Activated CD8-positive, alpha-beta memory T cell treated with anti-CD3 and anti-CD28 coated beads, Interleukin-2, amount 10 ng/mL, durations not matched to agents 7 days and 5 days (primary cell): ENCODE measurements around the gene PNKD. TPM values are rescaled to one million over a fixed set of nuclear protein-coding genes. Genes with fewer than 3 reads are reported as not detected.

Experiments
- ATAC-seq: fragments of 150-1000 bp; cut with Tn5 transposase; one replicate; pipeline ENCODE4 v1.10.0; 2021; ENCODE audit warnings: moderate library complexity
- CTCF ChIA-PET: fragments of 350-600 bp; sonication (Branson Sonifier 250); formaldehyde crosslinking; loops from one replicate; lab custom pipeline; 2021; ENCODE audit warnings: antibody characterized with exemption; lab: Charles Lee
- DNase-seq: peaks from one replicate; pipeline ENCODE4 v3.0.0-alpha.2; 2020
- H3K27ac Mint-ChIP-seq: one replicate; pipeline ENCODE4 v1.8.0; 2021; ENCODE audit warnings: mild to moderate bottlenecking, mixed read lengths
- H3K27me3 Mint-ChIP-seq: one replicate; pipeline ENCODE4 v1.8.0; 2021; ENCODE audit warnings: mixed read lengths
- H3K36me3 Mint-ChIP-seq: one replicate; pipeline ENCODE4 v1.8.0; 2021; ENCODE audit warnings: mild to moderate bottlenecking, mixed read lengths
- H3K4me1 Mint-ChIP-seq: one replicate; pipeline ENCODE4 v1.8.0; 2021; ENCODE audit warnings: mixed read lengths
- H3K4me3 Mint-ChIP-seq: one replicate; pipeline ENCODE4 v1.8.0; 2021; ENCODE audit warnings: mild to moderate bottlenecking, moderate library complexity, mixed read lengths
- H3K9me3 Mint-ChIP-seq: one replicate; pipeline ENCODE4 v1.8.0; 2022; ENCODE audit warnings: low read depth, mixed read lengths
- total RNA-seq, 2 experiments: library from RNA; stranded (reverse); gene quantifications; one replicate each; pipeline ENCODE4 v1.2.3, GENCODE V29; 2021

Gene PNKD
- total RNA-seq, 2 experiments from 2014 or later = 37.6 to 40.7 TPM

DNA sequence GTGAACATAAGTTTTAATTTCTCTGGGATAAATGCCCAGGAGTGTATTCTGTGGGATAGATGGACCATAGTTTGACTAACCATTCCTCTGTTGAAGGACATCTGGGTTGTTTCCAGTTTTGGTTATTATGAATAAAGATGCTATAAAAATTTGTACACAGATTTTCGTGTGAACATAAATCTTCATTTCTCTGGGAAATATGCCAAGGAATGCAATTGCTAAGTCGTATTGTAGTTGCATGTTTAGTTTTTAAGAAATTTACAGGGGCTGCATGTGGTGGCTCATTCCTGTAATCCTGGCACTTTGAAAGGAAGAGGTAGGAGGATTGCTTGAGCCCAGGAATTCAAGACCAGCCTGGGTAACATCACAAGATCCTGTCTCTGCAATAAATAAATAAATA lies 104.9 kb downstream of the PNKD start:
- Mint-ChIP-seq H3K4me1 (no peaks in the 10 kb centered on the region), H3K9me3 (no peaks in the 10 kb centered on the region), H3K27ac (no peak overlapping the region), H3K27me3 (peaks cover 6% of the 10 kb centered on the region), H3K36me3 (no peaks in the 10 kb centered on the region), H3K4me3 (no peak overlapping the region)
- ATAC-seq (no peak), DNase-seq (no peak)
- CTCF ChIA-PET = interaction anchor here (0.7 to 0.9 kb wide), 2 partner anchors 28 to 76 kb away, joined by 3 read pairs; no protein-coding TSS in a partner anchor

DNA sequence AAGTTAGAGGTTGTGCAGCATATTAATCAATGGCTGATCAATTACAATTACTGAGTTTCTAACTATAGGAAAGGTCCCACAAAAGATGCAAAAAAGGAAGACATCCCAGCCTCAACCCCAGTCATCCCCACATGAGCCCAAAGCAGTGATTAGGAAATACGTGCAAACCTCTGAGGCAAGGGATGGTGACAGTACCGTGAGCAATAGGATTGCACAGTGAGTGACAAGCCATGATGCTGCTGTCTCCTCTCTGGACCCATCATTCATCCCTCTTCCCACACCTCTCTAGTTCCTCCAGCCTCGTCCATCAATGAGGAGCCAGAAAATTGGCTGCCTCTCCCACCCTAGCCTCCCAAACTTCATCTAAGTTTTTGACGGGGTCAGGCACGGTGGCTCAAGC lies 107.7 kb downstream of the PNKD start:
- CTCF ChIA-PET = no interaction called here
- Mint-ChIP-seq H3K4me3 (no peak overlapping the region), H3K4me1 (no peaks in the 10 kb centered on the region), H3K27me3 (peaks cover 6% of the 10 kb centered on the region), H3K9me3 (no peaks in the 10 kb centered on the region), H3K27ac (no peak overlapping the region), H3K36me3 (no peaks in the 10 kb centered on the region)
- ATAC-seq = no peak
- DNase-seq = no peak

DNA sequence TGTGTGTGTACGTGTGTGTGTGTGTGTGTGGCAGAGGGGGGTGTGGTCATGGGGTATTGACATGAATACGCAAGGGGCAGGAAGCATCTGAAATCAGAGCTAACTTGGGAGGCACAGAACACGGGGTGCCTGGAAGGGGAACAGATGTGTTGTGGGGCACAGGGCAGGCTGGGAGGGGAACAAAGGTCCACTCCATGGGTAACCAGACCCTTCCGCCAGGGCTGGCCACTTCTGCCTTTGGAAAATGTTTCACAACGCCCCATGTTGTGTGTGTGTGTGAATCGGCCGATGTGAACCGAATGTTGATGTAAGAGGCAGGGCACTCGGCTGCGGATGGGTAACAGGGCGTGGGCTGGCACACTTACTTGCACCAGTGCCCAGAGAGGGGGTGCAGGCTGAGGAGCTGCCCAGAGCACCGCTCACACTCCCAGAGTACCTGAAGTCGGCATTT lies 111.6 kb downstream of the PNKD start, which contains the start of gene SLC11A1:
TSS of gene SLC11A1 (plus strand) at position 358 of the 451 bp plus-strand sequence. CDS start 96 bp downstream, outside the sequence.
- Mint-ChIP-seq H3K4me3 (no peak within 1 kb of the TSS), H3K9me3 (no peaks in the 10 kb centered on the region), H3K36me3 (no peaks in the 10 kb centered on the region), H3K27me3 (peaks cover 10% of the 10 kb centered on the region), H3K4me1 (no peaks in the 10 kb centered on the region), H3K27ac (no peak within 1 kb of the TSS)
- ATAC-seq = no peak
- no peak for DNase-seq
- CTCF ChIA-PET = no interaction called here

DNA sequence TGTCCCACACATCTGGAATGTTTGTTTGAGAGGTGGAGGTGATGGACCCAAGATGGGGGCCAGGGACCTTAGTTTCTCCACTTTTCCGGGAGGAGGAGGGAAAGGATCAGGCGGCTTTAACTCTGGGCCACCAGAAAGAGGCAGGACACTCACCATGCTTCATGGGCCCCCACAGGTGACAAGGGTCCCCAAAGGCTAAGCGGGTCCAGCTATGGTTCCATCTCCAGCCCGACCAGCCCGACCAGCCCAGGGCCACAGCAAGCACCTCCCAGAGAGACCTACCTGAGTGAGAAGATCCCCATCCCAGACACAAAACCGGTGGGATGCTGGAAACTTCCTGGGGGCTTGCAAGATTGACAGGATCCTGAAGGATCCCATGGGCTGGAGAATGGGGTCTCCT lies 112.5 kb downstream of the PNKD start:
- DNase-seq = no peak
- H3K36me3 Mint-ChIP-seq = no peaks in the 10 kb centered on the region
- CTCF ChIA-PET = interaction anchor here (1.4 kb wide), 1 partner anchor 112 kb away, joined by 4 read pairs; no protein-coding TSS in a partner anchor
- H3K9me3 Mint-ChIP-seq = no peaks in the 10 kb centered on the region
- H3K4me1 Mint-ChIP-seq = no peaks in the 10 kb centered on the region
- no peak overlapping the region for H3K4me3 Mint-ChIP-seq
- H3K27me3 Mint-ChIP-seq = peaks cover 15% of the 10 kb centered on the region
- no peak for ATAC-seq
- H3K27ac Mint-ChIP-seq = no peak overlapping the region

GRCh38 chr2:218383892-218384519 lies 113.7 kb downstream of the PNKD start:
- H3K36me3 Mint-ChIP-seq = no peaks in the 10 kb centered on the region
- H3K4me3 Mint-ChIP-seq = no peak overlapping the region
- no peaks in the 10 kb centered on the region for H3K4me1 Mint-ChIP-seq
- no peaks in the 10 kb centered on the region for H3K9me3 Mint-ChIP-seq
- peaks cover 10% of the 10 kb centered on the region for H3K27me3 Mint-ChIP-seq
- no peak for ATAC-seq
- H3K27ac Mint-ChIP-seq = no peak overlapping the region
- DNase-seq = no peak
- CTCF ChIA-PET = interaction anchor here (1.4 kb wide), 2 partner anchors 10 to 113 kb away, joined by 4 to 6 read pairs; no protein-coding TSS in a partner anchor

- Mint-ChIP-seq H3K27ac (no peak overlapping the region), H3K27me3 (peaks cover 9% of the 10 kb centered on the region), H3K9me3 (no peaks in the 10 kb centered on the region), H3K36me3 (no peaks in the 10 kb centered on the region), H3K4me1 (no peaks in the 10 kb centered on the region), H3K4me3 (no peak overlapping the region)
- ATAC-seq = no peak
- CTCF ChIA-PET = interaction anchor here (0.6 to 1.4 kb wide), 2 partner anchors 9 to 29 kb away, joined by 3 to 6 read pairs; no protein-coding TSS in a partner anchor
- no peak for DNase-seq
Observed at GRCh38 chr2:218384975-218385374, 114.7 kb downstream of the PNKD start.

DNA sequence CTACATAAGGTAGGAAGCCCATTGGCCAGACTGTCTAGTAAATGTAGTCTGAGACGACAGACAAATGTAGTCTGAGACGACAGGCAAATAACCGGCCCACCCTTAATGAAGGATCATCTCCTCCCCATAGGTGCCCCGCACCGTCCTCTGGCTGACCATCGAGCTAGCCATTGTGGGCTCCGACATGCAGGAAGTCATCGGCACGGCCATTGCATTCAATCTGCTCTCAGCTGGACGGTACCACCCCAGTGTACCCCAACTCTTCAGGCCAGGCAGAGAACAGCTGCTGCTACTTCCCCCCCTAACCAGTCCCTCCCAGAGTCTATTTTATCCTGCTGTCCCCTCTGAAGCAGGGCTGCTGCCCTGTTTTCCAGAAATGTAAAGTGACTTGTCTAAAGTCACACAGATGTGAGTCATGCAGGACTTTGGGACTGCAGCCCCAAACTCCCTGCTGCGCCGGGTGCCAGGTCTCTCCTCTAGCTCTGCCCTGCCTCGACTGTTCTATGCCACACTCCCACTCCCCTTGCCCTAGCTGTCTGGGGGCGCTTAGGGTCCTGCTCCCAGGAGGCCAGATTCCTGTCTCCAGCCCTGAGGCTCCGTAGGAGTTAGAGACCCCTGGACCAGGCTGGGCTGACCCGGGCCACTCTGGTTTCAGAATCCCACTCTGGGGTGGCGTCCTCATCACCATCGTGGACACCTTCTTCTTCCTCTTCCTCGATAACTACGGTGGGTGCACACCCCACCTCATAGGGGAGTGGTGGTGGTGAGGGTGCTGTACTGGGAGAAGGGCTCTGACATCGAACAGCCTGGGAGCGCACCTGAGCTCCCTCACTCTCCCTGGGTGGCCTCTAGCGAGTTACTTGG lies 116.4 kb downstream of the PNKD start:
- ATAC-seq = no peak
- CTCF ChIA-PET = interaction anchor here (1.4 kb wide), 1 partner anchor 9 kb away, joined by 4 read pairs; no protein-coding TSS in a partner anchor
- no peak overlapping the region for H3K27ac Mint-ChIP-seq

GRCh38 chr2:218387369-218388194 lies 117.3 kb downstream of the PNKD start:
- H3K27me3 Mint-ChIP-seq = peaks cover 9% of the 10 kb centered on the region
- CTCF ChIA-PET = interaction anchor here (1.4 kb wide), 1 partner anchor 9 kb away, joined by 4 read pairs; no protein-coding TSS in a partner anchor
- H3K27ac Mint-ChIP-seq = no peak overlapping the region
- H3K4me1 Mint-ChIP-seq = no peaks in the 10 kb centered on the region
- ATAC-seq (peak; percentile 55), DNase-seq (no peak)
- no peak overlapping the region for H3K4me3 Mint-ChIP-seq
- H3K36me3 Mint-ChIP-seq = no peaks in the 10 kb centered on the region
- no peaks in the 10 kb centered on the region for H3K9me3 Mint-ChIP-seq

More for the DNA sequence above, 116.4 kb downstream of the PNKD start:
- no peak for DNase-seq
- no peaks in the 10 kb centered on the region for H3K9me3 Mint-ChIP-seq
- H3K4me1 Mint-ChIP-seq = no peaks in the 10 kb centered on the region
- no peaks in the 10 kb centered on the region for H3K36me3 Mint-ChIP-seq
- H3K4me3 Mint-ChIP-seq = no peak overlapping the region
- H3K27me3 Mint-ChIP-seq = peaks cover 9% of the 10 kb centered on the region

- CTCF ChIA-PET = interaction anchor here (0.6 to 1.5 kb wide), 6 partner anchors 17 to 320 kb away, joined by 3 to 4 read pairs (median 3); partner anchors contain the start of gene CATIP
- no peak overlapping the region for H3K4me3 Mint-ChIP-seq
- H3K27ac Mint-ChIP-seq = no peak overlapping the region
- no peaks in the 10 kb centered on the region for H3K36me3 Mint-ChIP-seq
- peaks cover 9% of the 10 kb centered on the region for H3K27me3 Mint-ChIP-seq
- DNase-seq (no peak), ATAC-seq (no peak)
- no peaks in the 10 kb centered on the region for H3K9me3 Mint-ChIP-seq
- peaks cover 9% of the 10 kb centered on the region for H3K4me1 Mint-ChIP-seq
Observed at GRCh38 chr2:218389333-218390150, 119.2 kb downstream of the PNKD start.

GRCh38 chr2:218391202-218391601 lies 120.9 kb downstream of the PNKD start:
- no peaks in the 10 kb centered on the region for H3K36me3 Mint-ChIP-seq
- no peaks in the 10 kb centered on the region for H3K9me3 Mint-ChIP-seq
- ATAC-seq (no peak), DNase-seq (no peak)
- H3K27ac Mint-ChIP-seq = no peak overlapping the region
- H3K4me3 Mint-ChIP-seq = no peak overlapping the region
- H3K27me3 Mint-ChIP-seq = peaks cover 9% of the 10 kb centered on the region
- peaks cover 21% of the 10 kb centered on the region for H3K4me1 Mint-ChIP-seq
- CTCF ChIA-PET = interaction anchor here (1.7 kb wide), 1 partner anchor 100 kb away, joined by 5 read pairs; the partner anchor contains the start of gene TMBIM1

GRCh38 chr2:218392459-218392858 lies 122.1 kb downstream of the PNKD start:
- Mint-ChIP-seq H3K4me3 (no peak overlapping the region), H3K9me3 (no peaks in the 10 kb centered on the region), H3K36me3 (no peaks in the 10 kb centered on the region), H3K27ac (peak overlapping the region; percentile 15), H3K27me3 (no peaks in the 10 kb centered on the region), H3K4me1 (peaks cover 28% of the 10 kb centered on the region)
- ATAC-seq = no peak
- CTCF ChIA-PET = interaction anchor here (0.6 to 2.2 kb wide), 2 partner anchors 31 to 108 kb away, joined by 3 to 7 read pairs; no protein-coding TSS in a partner anchor
- no peak for DNase-seq
